Endothelial cell of umbilical vein (primary cell): ENCODE results near the gene PBX2. TPM values are rescaled to one million over a fixed set of nuclear protein-coding genes. Genes with fewer than 3 reads are reported as not detected.
"Not testable (repeated sequence)": the region's sequence is repeated elsewhere in the genome, so short reads cannot be mapped to it uniquely, and the experiment has no call there.

Experiments
- BruUV-seq: library from RNA; stranded (reverse); fragments of 400-500 nt; replicated peaks from 2 replicates; lab custom pipeline; 2021; lab: Mats Ljungman, UMichigan
- CTCF ChIA-PET: fragments of 300-600, 350-600 bp; sonication (Branson Sonifier 250); formaldehyde crosslinking; loops from one replicate; lab custom pipeline; 2021; ENCODE audit warnings: antibody characterized with exemption, inconsistent platforms; lab: Charles Lee
- POLR2A ChIA-PET: fragments of 300-600, 350-600 bp; sonication (Branson Sonifier 250); formaldehyde crosslinking; loops from one replicate; lab custom pipeline; 2021; ENCODE audit warnings: antibody characterized with exemption, inconsistent platforms; lab: Charles Lee
- DNase-seq: peaks from one replicate; pipeline ENCODE4 v3.0.0-alpha.2; 2011; ENCODE audit warnings: low read depth, low spot score
- FAIRE-seq: peaks from 2 replicates; lab custom pipeline; 2011; peaks lifted over from hg19 to GRCh38; lab: Jason Lieb, UNC
- H2AFZ ChIP-seq: 2 replicates; pipeline ENCODE4 v1.6.0; 2012; ENCODE audit warnings: low read depth, low read length, control low read depth, inconsistent platforms
- H3K27ac ChIP-seq: 2 replicates; pipeline ENCODE4 v1.5.1; 2011; ENCODE audit warnings: low read depth, mild to moderate bottlenecking, control low read depth, low read length, moderate library complexity; ENCODE audit not compliant: insufficient read depth
- H3K27me3 ChIP-seq, 2 experiments: 2 replicates each; pipeline versions ENCODE4 v1.6.0 to v1.6.1; 2011; ENCODE audit warnings: low read length in 2 of 2, mixed read lengths in 1 of 2; ENCODE audit not compliant: control insufficient read depth in 2 of 2, insufficient read depth in 2 of 2
- H3K36me3 ChIP-seq, 2 experiments: 2 replicates in 1 of 2; 3 replicates in 1 of 2; pipeline ENCODE4 v1.5.1; 2011; ENCODE audit warnings: low read length in 2 of 2, mild to moderate bottlenecking in 1 of 2, moderate library complexity in 1 of 2; ENCODE audit not compliant: control insufficient read depth in 2 of 2, insufficient read depth in 2 of 2; ENCODE audit errors: extremely low read depth in 1 of 2
- H3K4me1 ChIP-seq: 3 replicates; pipeline ENCODE4 v1.5.1; 2011; ENCODE audit warnings: mild to moderate bottlenecking, low read length; ENCODE audit not compliant: control insufficient read depth, insufficient read depth; ENCODE audit errors: extremely low read depth
- H3K4me2 ChIP-seq: 2 replicates; pipeline ENCODE4 v1.6.1; 2011; ENCODE audit warnings: low read length, control low read depth, mixed read lengths; ENCODE audit not compliant: insufficient read depth
- H3K4me3 ChIP-seq, 3 experiments: fragments of 200-600 bp in 1 of 3; sonication (generic), shearing (Covaris generic) in 1 of 3; replicated peaks in 1 of 3; 2 replicates each; pipeline ENCODE4 v1.5.1; 2011 to 2016; ENCODE audit warnings: control low read depth in 3 of 3, low read length in 3 of 3, mild to moderate bottlenecking in 2 of 3, inconsistent platforms in 1 of 3, low read depth in 1 of 3, moderate library complexity in 1 of 3; ENCODE audit not compliant: insufficient read depth in 1 of 3
- H3K79me2 ChIP-seq: 2 replicates; pipeline ENCODE4 v1.6.0; 2012; ENCODE audit warnings: low read length, inconsistent platforms; ENCODE audit not compliant: control insufficient read depth, insufficient read depth
- H3K9ac ChIP-seq: replicated peaks from 2 replicates; pipeline ENCODE3; 2011; ENCODE audit warnings: low read length, control low read depth; ENCODE audit not compliant: insufficient read depth; ENCODE audit errors: extremely low read depth
- H3K9me1 ChIP-seq: replicated peaks from 3 replicates; pipeline ENCODE4 v1.6.0; 2011; ENCODE audit warnings: mild to moderate bottlenecking, low read length; ENCODE audit not compliant: control insufficient read depth, insufficient read depth; ENCODE audit errors: extremely low read depth
- H3K9me3 ChIP-seq: replicated peaks from 2 replicates; pipeline ENCODE4 v1.5.1; 2012; ENCODE audit warnings: low read length, inconsistent platforms; ENCODE audit not compliant: control insufficient read depth, insufficient read depth
- H4K20me1 ChIP-seq: replicated peaks from 2 replicates; pipeline ENCODE3; 2011; ENCODE audit warnings: mild to moderate bottlenecking, low read length; ENCODE audit not compliant: control insufficient read depth, insufficient read depth; ENCODE audit errors: extremely low read depth
- CTCF ChIP-seq, 2 donors: IDR thresholded peaks; 1 replicate in 1 of 2; 2 replicates in 1 of 2; pipeline ENCODE4 v1.5.1; 2011; ENCODE audit warnings: low read length in 2 of 2, mild to moderate bottlenecking in 2 of 2, moderate library complexity in 2 of 2, control low read depth in 1 of 2, inconsistent platforms in 1 of 2, low read depth in 1 of 2; ENCODE audit not compliant: insufficient read depth in 1 of 2; ENCODE audit errors: extremely low read depth in 1 of 2
- FOS ChIP-seq: IDR thresholded peaks from 2 replicates; pipeline ENCODE4 v1.6.1; 2011; ENCODE audit warnings: mild to moderate bottlenecking, low read length, moderate library complexity, borderline replicate concordance; ENCODE audit not compliant: insufficient read depth
- MYC ChIP-seq: IDR thresholded peaks from one replicate; pipeline ENCODE4 v1.6.1; 2011; ENCODE audit warnings: mild to moderate bottlenecking, low read depth, low read length
- POLR2A ChIP-seq: IDR thresholded peaks from 2 replicates; pipeline ENCODE4 v1.6.1; 2012; ENCODE audit warnings: low read depth, mild to moderate bottlenecking, control low read depth, low read length
- POLR2AphosphoS5 ChIP-seq: IDR thresholded peaks from 2 replicates; pipeline ENCODE4 v1.6.1; 2012; ENCODE audit warnings: low read depth, mild to moderate bottlenecking, control low read depth, low read length, moderate library complexity; ENCODE audit not compliant: insufficient read depth
- dilution Hi-C: fragments of 300-500 bp; cut with MboI; formaldehyde crosslinking; loops from one replicate; pipeline ENCODE4 v1.15.0; 2019; ENCODE audit warnings: low sequenced_read_pairs; ENCODE audit not compliant: extremely low pct_ligation_motif_present
- intact Hi-C: fragments of 100-400 bp; cut with micrococcal nuclease; formaldehyde crosslinking; loops from one replicate; pipeline ENCODE4 v1.10.0; 2022
- polyA plus RNA-seq, 4 experiments: library from polyadenylated mRNA; depleted of rRNA in 3 of 4; stranded (reverse) in 3 of 4; unstranded in 1 of 4; fragments of >200 nt; gene quantifications; 2 replicates each; pipeline versions ENCODE4 v1.2.1 to v1.2.3, GENCODE V29; 2011 to 2012; ENCODE audit warnings: missing spikeins in 1 of 4
- total RNA-seq: library from RNA; stranded (reverse); gene quantifications from 2 replicates; pipeline ENCODE4 v1.2.3, GENCODE V29; 2021
- TF ChIP-seq, protein P1 (sequence below): IDR thresholded peaks from 2 replicates; pipeline ENCODE4 v1.6.1; 2011; ENCODE audit not compliant: insufficient read depth, insufficient read length

The PBX2 gene
- total and polyA plus RNA-seq, 2 donors (not counting 3 experiments of a cell fraction or from before 2014, with no cell fraction given): 82.3 to 100 TPM

GRCh38 chr6:32185681-32186131 is 4.3 kb downstream of the PBX2 start:
- Histone ChIP-seq H3K27ac (peak overlapping the region; percentile 18), H3K4me1 (peaks cover 24% of the 10 kb centered on the region), H3K79me2 (peaks cover 19% of the 10 kb centered on the region), H3K36me3 (peaks cover 3 to 32% of the 10 kb centered on the region in 2 experiments)
- FAIRE-seq (peak; percentile 84), DNase-seq (peak; percentile 73)
- ChIA-PET CTCF (interaction anchor here (1.1 kb wide), 1 partner anchor 10 kb away, joined by 3 read pairs; no protein-coding TSS in a partner anchor), POLR2A (interaction anchor here (0.6 to 0.7 kb wide), 2 partner anchors 111 to 287 kb away, joined by 3 read pairs; no protein-coding TSS in a partner anchor)
- H2AFZ ChIP-seq, H3K27me3 ChIP-seq, H3K9me3 ChIP-seq, H4K20me1 ChIP-seq, H3K4me2 ChIP-seq, H3K4me3 ChIP-seq, BruUV-seq, intact Hi-C loops, H3K9me1 ChIP-seq, H3K9ac ChIP-seq, dilution Hi-C loops: not testable (repeated sequence)

GRCh38 chr6:32184084-32184640 is 5.8 kb downstream of the PBX2 start, which contains the start of gene AGER:
Gene AGER (minus strand): TSS chr6:32184253. CDS start chr6:32184222, 31 bp downstream.
- no peak for TF ChIP-seq CTCF (IDR thresholded peaks at IDR 0.05; ENCODE audit: extremely low read depth in 1 of 2, insufficient read depth in 1 of 2, low read depth in 1 of 2, low read length in 2 of 2)
- TF ChIP-seq FOS: no peak
- TF ChIP-seq, protein P1, sequence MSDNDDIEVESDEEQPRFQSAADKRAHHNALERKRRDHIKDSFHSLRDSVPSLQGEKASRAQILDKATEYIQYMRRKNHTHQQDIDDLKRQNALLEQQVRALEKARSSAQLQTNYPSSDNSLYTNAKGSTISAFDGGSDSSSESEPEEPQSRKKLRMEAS: no peak
- TF ChIP-seq POLR2AphosphoS5: peak; percentile 36
- TF ChIP-seq POLR2A: no peak
- TF ChIP-seq MYC: no peak
- Histone ChIP-seq H3K4me1 (peaks cover 21% of the 10 kb centered on the region), H3K4me2 (no peak within 1 kb of the TSS), H3K79me2 (peaks cover 15% of the 10 kb centered on the region), H3K27me3 (no peaks in the 10 kb centered on the region), H3K27ac (no peak within 1 kb of the TSS), H3K36me3 (peaks cover 3 to 36% of the 10 kb centered on the region in 2 experiments), H4K20me1 (no peaks in the 10 kb centered on the region), H3K9me1 (no peaks in the 10 kb centered on the region), H2AFZ (no peak within 1 kb of the TSS), H3K9me3 (no peaks in the 10 kb centered on the region), H3K9ac (no peak within 1 kb of the TSS), H3K4me3 (no peak within 1 kb of the TSS)
- no TSS peak for BruUV-seq
- intact Hi-C loops (no loop called here), dilution Hi-C loops (no loop called here)
- FAIRE-seq (no peak), DNase-seq (no peak)
- ChIA-PET POLR2A (no interaction called here), CTCF (no interaction called here)
